ENCODE measurements around the gene ELOVL3. TPM values are rescaled to one million over a fixed set of nuclear protein-coding genes. Genes with fewer than 3 reads are reported as not detected.

ELOVL3 gene
- total and polyA plus RNA-seq, 4 donors = not detected

DNA sequence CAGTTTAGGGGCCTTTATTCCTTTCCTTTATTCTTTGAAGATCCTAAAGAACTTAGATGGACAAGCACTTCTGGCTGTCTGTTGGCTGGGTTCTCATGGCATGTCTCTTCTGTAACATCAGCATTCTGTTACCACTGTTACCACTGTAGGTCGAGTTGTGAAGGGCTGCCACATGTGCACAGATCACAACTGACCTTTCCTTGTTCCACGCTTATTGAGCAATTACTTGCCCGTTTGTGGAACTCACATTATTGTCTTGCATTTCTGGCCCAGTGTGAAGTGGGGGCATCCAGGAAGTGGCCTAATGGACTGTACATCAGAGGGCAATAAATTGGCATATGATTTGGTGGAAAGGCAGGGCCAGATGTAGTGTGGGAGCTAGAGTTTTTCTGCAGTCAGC is 42.9 kb downstream of the ELOVL3 start:
- no peaks in the 10 kb centered on the region for H3K36me3 ChIP-seq (ENCODE audit: control insufficient read depth in 1 of 2, insufficient read depth in 2 of 2, low read length in 1 of 2)
- DNase-seq (no peak), ATAC-seq (ENCODE audit: low FRiP score) (no peak)
- H3K27ac ChIP-seq (ENCODE audit: low read depth in 1 of 2, low read length in 2 of 2) = peak overlapping the region in 1 of 2 donors; percentile 33
- WGBS, 2 donors = 44 to 49% methylated on average over 3 of the region's 3 CpGs
- no peaks in the 10 kb centered on the region for H3K9me3 ChIP-seq (ENCODE audit: control insufficient read depth, low read length)
- no peak overlapping the region for H3K4me3 ChIP-seq (ENCODE audit: low read length in 2 of 2)
- peaks cover 2 to 18% of the 10 kb centered on the region in 2 donors for H3K4me1 ChIP-seq (ENCODE audit: control insufficient read depth in 1 of 2, insufficient read depth in 2 of 2, low read length in 2 of 2)
- H3K27me3 ChIP-seq (ENCODE audit: control insufficient read depth in 1 of 2, insufficient read depth in 2 of 2, low read length in 1 of 2) = no peaks in the 10 kb centered on the region
- intact Hi-C loops (cut with DNase I) = no loop called here

DNA sequence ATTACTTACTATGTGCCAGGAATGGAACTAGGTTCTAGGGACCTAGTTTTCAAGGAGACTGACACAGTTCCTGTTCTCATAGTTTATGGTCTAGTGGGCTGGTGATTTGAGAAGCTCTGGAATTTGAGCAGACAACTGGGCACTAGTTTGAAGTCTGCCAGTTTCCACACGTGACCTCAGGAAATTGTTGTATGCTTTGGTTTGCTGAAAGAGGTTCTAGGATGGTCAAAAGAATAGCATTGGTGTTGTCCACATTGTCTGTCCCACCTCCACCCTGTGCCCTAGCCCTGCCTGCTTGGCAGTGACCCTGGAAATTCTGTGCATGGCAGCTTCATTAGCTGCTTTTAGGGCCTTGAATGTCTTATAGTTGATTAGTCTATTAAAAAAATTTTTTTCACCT is 48.0 kb downstream of the ELOVL3 start:
- Histone ChIP-seq H3K36me3 (ENCODE audit: control insufficient read depth in 1 of 2, insufficient read depth in 2 of 2, low read length in 1 of 2) (no peaks in the 10 kb centered on the region), H3K4me3 (ENCODE audit: low read length in 2 of 2) (no peak overlapping the region), H3K4me1 (ENCODE audit: control insufficient read depth in 1 of 2, insufficient read depth in 2 of 2, low read length in 2 of 2) (peaks cover 0 to 2% of the 10 kb centered on the region in 2 donors), H3K27ac (ENCODE audit: low read depth in 1 of 2, low read length in 2 of 2) (no peak overlapping the region), H3K27me3 (ENCODE audit: control insufficient read depth in 1 of 2, insufficient read depth in 2 of 2, low read length in 1 of 2) (no peaks in the 10 kb centered on the region), H3K9me3 (ENCODE audit: control insufficient read depth, low read length) (no peaks in the 10 kb centered on the region)
- intact Hi-C loops (cut with DNase I) = no loop called here
- no peak for ATAC-seq (ENCODE audit: low FRiP score)
- DNase-seq = no peak
- WGBS, 2 donors = 13 to 38% methylated on average over 1 of the region's 1 CpG

DNA sequence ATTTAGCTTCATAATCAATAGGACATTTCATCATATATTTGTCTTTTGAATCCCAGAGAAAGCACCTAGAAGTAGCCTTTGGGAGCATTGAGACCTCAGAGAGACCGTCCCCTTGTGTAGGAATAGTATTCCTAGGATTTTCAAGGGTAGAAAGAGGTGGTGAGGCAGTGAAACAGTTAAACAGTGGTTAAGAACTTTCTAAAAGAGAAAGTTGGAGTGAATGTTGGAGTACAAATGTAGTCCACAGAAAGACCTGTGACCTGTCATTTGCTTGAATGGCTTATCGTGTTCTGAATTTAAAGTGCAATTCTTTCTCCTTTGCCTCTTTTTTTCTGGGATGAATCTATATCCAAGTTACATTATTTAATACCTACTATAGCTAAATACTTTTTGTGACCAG is 49.2 kb downstream of the ELOVL3 start:
- intact Hi-C loops (cut with DNase I) = no loop called here
- H3K27ac ChIP-seq (ENCODE audit: low read depth in 1 of 2, low read length in 2 of 2) = no peak overlapping the region
- DNase-seq (no peak), ATAC-seq (ENCODE audit: low FRiP score) (no peak)
- no peak overlapping the region for H3K4me3 ChIP-seq (ENCODE audit: low read length in 2 of 2)
- H3K36me3 ChIP-seq (ENCODE audit: control insufficient read depth in 1 of 2, insufficient read depth in 2 of 2, low read length in 1 of 2) = no peaks in the 10 kb centered on the region
- 79 to 80% methylated on average over 2 of the region's 2 CpGs for WGBS, 2 donors
- no peaks in the 10 kb centered on the region for H3K9me3 ChIP-seq (ENCODE audit: control insufficient read depth, low read length)
- no peaks in the 10 kb centered on the region for H3K27me3 ChIP-seq (ENCODE audit: control insufficient read depth in 1 of 2, insufficient read depth in 2 of 2, low read length in 1 of 2)
- peaks cover 2 to 7% of the 10 kb centered on the region in 2 donors for H3K4me1 ChIP-seq (ENCODE audit: control insufficient read depth in 1 of 2, insufficient read depth in 2 of 2, low read length in 2 of 2)

DNA sequence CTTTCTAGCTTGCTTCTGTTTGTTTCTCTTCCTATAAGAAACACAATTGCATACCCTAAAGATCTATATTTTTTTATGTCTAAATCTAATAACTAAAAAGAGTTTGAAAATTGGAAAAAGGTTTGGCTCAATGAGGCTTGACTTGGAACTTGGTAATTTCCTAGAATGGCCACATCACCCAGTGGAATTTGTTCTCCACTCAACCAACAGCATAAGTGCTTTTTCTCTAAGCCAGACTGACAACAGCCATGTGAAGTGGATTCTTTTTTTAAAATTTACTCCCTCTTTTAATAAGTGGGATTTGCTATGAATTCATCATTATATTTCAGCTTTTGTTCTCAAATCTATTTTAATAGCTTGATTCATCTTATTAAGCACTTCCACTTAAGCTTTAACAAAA is 53.0 kb downstream of the ELOVL3 start:
- intact Hi-C loops (cut with DNase I) = no loop called here
- no peak for ATAC-seq (ENCODE audit: low FRiP score)
- H3K4me1 ChIP-seq (ENCODE audit: control insufficient read depth in 1 of 2, insufficient read depth in 2 of 2, low read length in 2 of 2) = peaks cover 4 to 9% of the 10 kb centered on the region in 2 donors

More for the DNA sequence above, 53.0 kb downstream of the ELOVL3 start:
- Histone ChIP-seq H3K9me3 (ENCODE audit: control insufficient read depth, low read length) (no peaks in the 10 kb centered on the region), H3K36me3 (ENCODE audit: control insufficient read depth in 1 of 2, insufficient read depth in 2 of 2, low read length in 1 of 2) (no peaks in the 10 kb centered on the region), H3K27ac (ENCODE audit: low read depth in 1 of 2, low read length in 2 of 2) (no peak overlapping the region), H3K27me3 (ENCODE audit: control insufficient read depth in 1 of 2, insufficient read depth in 2 of 2, low read length in 1 of 2) (no peaks in the 10 kb centered on the region), H3K4me3 (ENCODE audit: low read length in 2 of 2) (no peak overlapping the region)
- no peak for DNase-seq

Other genes with a start within 250 kb of the ELOVL3 start
- gene ARMH3, start 170.1 kb upstream of the ELOVL3 start, total RNA-seq = 10 to 100 TPM; 20.8 to 26.9 TPM
- gene ARMH3, start 170.1 kb upstream of the ELOVL3 start, polyA plus RNA-seq = 10 to 100 TPM in 1 of 2 donors, 1 to 10 TPM in 1; 8.6 to 13.6 TPM
- 10 to 100 TPM; 14.4 to 15.0 TPM for gene HPS6, start 160.9 kb upstream of the ELOVL3 start, total RNA-seq
- 1 to 10 TPM; 4.3 to 9.0 TPM for gene HPS6, start 160.9 kb upstream of the ELOVL3 start, polyA plus RNA-seq
- 10 to 100 TPM; 43.0 to 67.3 TPM for gene LDB1, start 105.9 kb upstream of the ELOVL3 start, total RNA-seq
- gene LDB1, start 105.9 kb upstream of the ELOVL3 start, polyA plus RNA-seq = 10 to 100 TPM; 16.2 to 42.8 TPM
- 10 to 100 TPM; 31.4 to 35.9 TPM for gene PPRC1, start 93.3 kb upstream of the ELOVL3 start, total RNA-seq
- 10 to 100 TPM in 1 of 2 donors, 1 to 10 TPM in 1; 9.8 to 18.1 TPM for gene PPRC1, start 93.3 kb upstream of the ELOVL3 start, polyA plus RNA-seq
- gene NOLC1, start 73.9 kb upstream of the ELOVL3 start, total RNA-seq = 10 to 100 TPM; 35.3 to 35.9 TPM
- gene NOLC1, start 73.9 kb upstream of the ELOVL3 start, polyA plus RNA-seq = 10 to 100 TPM; 13.6 to 13.7 TPM
- gene PITX3, start 15.2 kb downstream of the ELOVL3 start, total RNA-seq = not detected
- gene PITX3, start 15.2 kb downstream of the ELOVL3 start, polyA plus RNA-seq = under 1 TPM in 1 of 2 donors, not detected in 1; 0.13 TPM
- 10 to 100 TPM; 41.9 to 44.0 TPM for gene GBF1, start 19.2 kb downstream of the ELOVL3 start, total RNA-seq
- 10 to 100 TPM in 1 of 2 donors, 1 to 10 TPM in 1; 7.1 to 23.3 TPM for gene GBF1, start 19.2 kb downstream of the ELOVL3 start, polyA plus RNA-seq
- 10 to 100 TPM; 48.4 to 63.3 TPM for gene NFKB2, start 169.4 kb downstream of the ELOVL3 start, total RNA-seq
- gene NFKB2, start 169.4 kb downstream of the ELOVL3 start, polyA plus RNA-seq = 10 to 100 TPM in 1 of 2 donors, 1 to 10 TPM in 1; 9.8 to 43.4 TPM
- gene PSD, start 192.5 kb downstream of the ELOVL3 start, total RNA-seq = 1 to 10 TPM in 1 of 2 donors, under 1 TPM in 1; 0.16 to 1.4 TPM
- under 1 TPM; 0.25 to 0.33 TPM for gene PSD, start 192.5 kb downstream of the ELOVL3 start, polyA plus RNA-seq
- gene FBXL15, start 194.5 kb downstream of the ELOVL3 start, total RNA-seq = 10 to 100 TPM in 1 of 2 donors, 1 to 10 TPM in 1; 8.7 to 12.1 TPM
- 10 to 100 TPM in 1 of 2 donors, 1 to 10 TPM in 1; 7.0 to 30.5 TPM for gene FBXL15, start 194.5 kb downstream of the ELOVL3 start, polyA plus RNA-seq
- gene CUEDC2, start 206.3 kb downstream of the ELOVL3 start, total RNA-seq = 10 to 100 TPM; 40.6 to 48.2 TPM
- gene CUEDC2, start 206.3 kb downstream of the ELOVL3 start, polyA plus RNA-seq = 10 to 100 TPM; 55.3 to 80.2 TPM
- not detected for gene C10orf95, start 225.2 kb downstream of the ELOVL3 start, total RNA-seq
- gene C10orf95, start 225.2 kb downstream of the ELOVL3 start, polyA plus RNA-seq = under 1 TPM in 1 of 2 donors, not detected in 1; 0.36 TPM